ENCODE data around the gene RALGPS1.

RALGPS1 gene

DNA sequence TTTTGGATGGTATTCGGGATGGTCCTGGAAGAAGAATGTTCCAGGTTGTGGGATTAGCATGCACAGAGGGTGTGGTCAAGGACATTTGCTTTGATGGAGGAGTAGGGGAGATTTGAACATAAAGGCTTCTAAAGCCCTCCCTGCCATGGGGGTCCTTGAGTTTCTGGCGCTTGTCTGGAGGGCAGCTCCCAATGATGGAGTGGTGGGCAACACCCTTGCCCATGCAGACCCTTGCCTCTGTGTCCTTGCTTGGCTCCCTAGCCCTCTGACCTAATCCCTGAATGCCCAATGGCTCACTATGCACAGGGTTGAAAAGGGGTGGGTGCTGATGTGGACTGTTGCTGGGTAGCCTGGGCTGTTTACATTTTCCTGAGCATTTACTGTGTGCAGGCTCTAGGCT lies 66.6 kb downstream of the RALGPS1 start:
- no peak for TF ChIP-seq SPI1 (IDR thresholded peaks at IDR 0.05; ENCODE audit: borderline replicate concordance, low read depth)
- TF ChIP-seq, protein P1, sequence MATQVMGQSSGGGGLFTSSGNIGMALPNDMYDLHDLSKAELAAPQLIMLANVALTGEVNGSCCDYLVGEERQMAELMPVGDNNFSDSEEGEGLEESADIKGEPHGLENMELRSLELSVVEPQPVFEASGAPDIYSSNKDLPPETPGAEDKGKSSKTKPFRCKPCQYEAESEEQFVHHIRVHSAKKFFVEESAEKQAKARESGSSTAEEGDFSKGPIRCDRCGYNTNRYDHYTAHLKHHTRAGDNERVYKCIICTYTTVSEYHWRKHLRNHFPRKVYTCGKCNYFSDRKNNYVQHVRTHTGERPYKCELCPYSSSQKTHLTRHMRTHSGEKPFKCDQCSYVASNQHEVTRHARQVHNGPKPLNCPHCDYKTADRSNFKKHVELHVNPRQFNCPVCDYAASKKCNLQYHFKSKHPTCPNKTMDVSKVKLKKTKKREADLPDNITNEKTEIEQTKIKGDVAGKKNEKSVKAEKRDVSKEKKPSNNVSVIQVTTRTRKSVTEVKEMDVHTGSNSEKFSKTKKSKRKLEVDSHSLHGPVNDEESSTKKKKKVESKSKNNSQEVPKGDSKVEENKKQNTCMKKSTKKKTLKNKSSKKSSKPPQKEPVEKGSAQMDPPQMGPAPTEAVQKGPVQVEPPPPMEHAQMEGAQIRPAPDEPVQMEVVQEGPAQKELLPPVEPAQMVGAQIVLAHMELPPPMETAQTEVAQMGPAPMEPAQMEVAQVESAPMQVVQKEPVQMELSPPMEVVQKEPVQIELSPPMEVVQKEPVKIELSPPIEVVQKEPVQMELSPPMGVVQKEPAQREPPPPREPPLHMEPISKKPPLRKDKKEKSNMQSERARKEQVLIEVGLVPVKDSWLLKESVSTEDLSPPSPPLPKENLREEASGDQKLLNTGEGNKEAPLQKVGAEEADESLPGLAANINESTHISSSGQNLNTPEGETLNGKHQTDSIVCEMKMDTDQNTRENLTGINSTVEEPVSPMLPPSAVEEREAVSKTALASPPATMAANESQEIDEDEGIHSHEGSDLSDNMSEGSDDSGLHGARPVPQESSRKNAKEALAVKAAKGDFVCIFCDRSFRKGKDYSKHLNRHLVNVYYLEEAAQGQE (IDR thresholded peaks at IDR 0.05; ENCODE audit: insufficient replicate concordance, low read depth): no peak
- TF ChIP-seq, protein P2, sequence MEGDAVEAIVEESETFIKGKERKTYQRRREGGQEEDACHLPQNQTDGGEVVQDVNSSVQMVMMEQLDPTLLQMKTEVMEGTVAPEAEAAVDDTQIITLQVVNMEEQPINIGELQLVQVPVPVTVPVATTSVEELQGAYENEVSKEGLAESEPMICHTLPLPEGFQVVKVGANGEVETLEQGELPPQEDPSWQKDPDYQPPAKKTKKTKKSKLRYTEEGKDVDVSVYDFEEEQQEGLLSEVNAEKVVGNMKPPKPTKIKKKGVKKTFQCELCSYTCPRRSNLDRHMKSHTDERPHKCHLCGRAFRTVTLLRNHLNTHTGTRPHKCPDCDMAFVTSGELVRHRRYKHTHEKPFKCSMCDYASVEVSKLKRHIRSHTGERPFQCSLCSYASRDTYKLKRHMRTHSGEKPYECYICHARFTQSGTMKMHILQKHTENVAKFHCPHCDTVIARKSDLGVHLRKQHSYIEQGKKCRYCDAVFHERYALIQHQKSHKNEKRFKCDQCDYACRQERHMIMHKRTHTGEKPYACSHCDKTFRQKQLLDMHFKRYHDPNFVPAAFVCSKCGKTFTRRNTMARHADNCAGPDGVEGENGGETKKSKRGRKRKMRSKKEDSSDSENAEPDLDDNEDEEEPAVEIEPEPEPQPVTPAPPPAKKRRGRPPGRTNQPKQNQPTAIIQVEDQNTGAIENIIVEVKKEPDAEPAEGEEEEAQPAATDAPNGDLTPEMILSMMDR (IDR thresholded peaks at IDR 0.05; ENCODE audit: insufficient read depth, low read length): no peak
- no peak for TF ChIP-seq POLR2AphosphoS5 (IDR thresholded peaks at IDR 0.05; ENCODE audit: low read depth)
- no peak for TF ChIP-seq GABPA (IDR thresholded peaks at IDR 0.05; ENCODE audit: low read depth)
- DNase-seq (ENCODE audit: low read depth in 1 of 2, low spot score in 1 of 2): no peak
- H3K27me3 ChIP-seq (ENCODE audit: insufficient read depth, poor library complexity, severe bottlenecking): peaks cover 47% of the 10 kb centered on the region
- H3K27ac ChIP-seq (replicated peaks): no peak overlapping the region
- no peak overlapping the region for H3K4me3 ChIP-seq (replicated peaks; ENCODE audit: insufficient read depth, low read length)

DNA sequence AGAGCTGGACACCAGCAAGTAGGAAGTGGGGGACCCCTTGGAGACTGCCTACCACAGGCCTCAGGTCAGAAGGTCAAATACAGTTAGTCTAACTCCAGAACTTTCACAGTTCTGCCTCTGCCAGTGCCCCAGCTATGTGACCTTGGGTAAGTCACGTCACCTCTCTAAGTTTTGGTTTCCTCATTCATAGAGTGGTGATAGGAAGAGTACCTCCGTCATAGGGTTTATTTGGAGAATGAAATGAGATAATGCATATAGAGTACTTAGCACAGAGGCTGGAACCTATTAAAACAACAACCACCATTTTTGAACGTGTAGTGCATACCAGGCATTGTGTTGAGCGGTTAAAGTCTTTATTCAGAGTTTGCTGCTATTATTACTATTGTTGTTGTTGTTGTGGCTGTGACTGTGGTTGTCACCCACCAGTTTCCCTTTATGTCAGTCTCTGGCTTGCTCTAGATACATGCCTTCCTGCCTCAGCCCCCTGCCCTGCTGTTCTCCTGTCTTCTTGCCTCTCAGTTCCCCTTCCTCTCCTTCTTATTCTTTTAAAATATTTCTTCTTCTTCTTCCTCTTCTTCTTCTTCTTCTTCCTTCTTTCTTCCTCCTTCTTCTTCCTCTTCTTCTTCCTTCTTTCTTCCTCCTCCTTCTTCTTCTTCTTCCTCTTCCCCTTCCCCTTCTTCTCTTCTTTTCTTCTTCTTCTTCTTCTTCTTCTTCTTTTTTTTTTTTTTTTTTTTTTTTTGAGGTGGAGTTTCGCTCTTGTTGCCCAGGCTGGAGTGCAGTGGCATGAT lies 67.8 kb downstream of the RALGPS1 start:
- no peak for DNase-seq (ENCODE audit: low read depth in 1 of 2, low spot score in 1 of 2)
- H3K4me3 ChIP-seq (replicated peaks; ENCODE audit: insufficient read depth, low read length): no peak overlapping the region
- H3K27ac ChIP-seq (replicated peaks): no peak overlapping the region
- TF ChIP-seq, protein P1 (IDR thresholded peaks at IDR 0.05; ENCODE audit: insufficient replicate concordance, low read depth): no peak
- TF ChIP-seq, protein P2 (IDR thresholded peaks at IDR 0.05; ENCODE audit: insufficient read depth, low read length): no peak
- no peak for TF ChIP-seq GABPA (IDR thresholded peaks at IDR 0.05; ENCODE audit: low read depth)
- no peak for TF ChIP-seq SPI1 (IDR thresholded peaks at IDR 0.05; ENCODE audit: borderline replicate concordance, low read depth)
- TF ChIP-seq POLR2AphosphoS5 (IDR thresholded peaks at IDR 0.05; ENCODE audit: low read depth): no peak
- peaks cover 44% of the 10 kb centered on the region for H3K27me3 ChIP-seq (ENCODE audit: insufficient read depth, poor library complexity, severe bottlenecking)

DNA sequence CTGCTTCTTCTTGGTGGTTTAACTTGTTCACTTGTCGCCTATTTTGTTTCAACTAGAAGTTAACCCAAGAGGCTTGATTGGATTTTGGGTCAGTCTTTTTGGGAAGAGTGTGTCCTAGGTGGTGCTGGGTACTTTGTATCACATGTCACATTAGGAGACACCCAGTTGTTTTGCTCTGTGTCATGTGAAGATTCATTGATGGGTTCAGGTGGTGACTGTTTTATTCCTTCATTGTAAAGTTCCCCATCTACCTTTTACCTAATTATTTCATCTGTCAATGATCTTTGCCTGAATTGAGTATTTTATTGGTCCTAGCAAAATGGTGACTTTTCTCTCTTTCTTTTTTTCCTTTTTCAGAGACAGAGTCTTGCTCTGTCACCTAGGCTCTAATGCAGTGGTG lies 69.2 kb downstream of the RALGPS1 start:
- no peak for DNase-seq (ENCODE audit: low read depth in 1 of 2, low spot score in 1 of 2)
- TF ChIP-seq GABPA (IDR thresholded peaks at IDR 0.05; ENCODE audit: low read depth) (no peak), POLR2AphosphoS5 (IDR thresholded peaks at IDR 0.05; ENCODE audit: low read depth) (no peak), SPI1 (IDR thresholded peaks at IDR 0.05; ENCODE audit: borderline replicate concordance, low read depth) (no peak)
- TF ChIP-seq, protein P2 (IDR thresholded peaks at IDR 0.05; ENCODE audit: insufficient read depth, low read length): no peak
- TF ChIP-seq, protein P1 (IDR thresholded peaks at IDR 0.05; ENCODE audit: insufficient replicate concordance, low read depth): no peak
- H3K27me3 ChIP-seq (ENCODE audit: insufficient read depth, poor library complexity, severe bottlenecking): peaks cover 52% of the 10 kb centered on the region

More for the DNA sequence above, 69.2 kb downstream of the RALGPS1 start:
- no peak overlapping the region for H3K4me3 ChIP-seq (replicated peaks; ENCODE audit: insufficient read depth, low read length)
- no peak overlapping the region for H3K27ac ChIP-seq (replicated peaks)
